Measurements from ENCODE around the gene ERCC5.

ERCC5 gene

DNA sequence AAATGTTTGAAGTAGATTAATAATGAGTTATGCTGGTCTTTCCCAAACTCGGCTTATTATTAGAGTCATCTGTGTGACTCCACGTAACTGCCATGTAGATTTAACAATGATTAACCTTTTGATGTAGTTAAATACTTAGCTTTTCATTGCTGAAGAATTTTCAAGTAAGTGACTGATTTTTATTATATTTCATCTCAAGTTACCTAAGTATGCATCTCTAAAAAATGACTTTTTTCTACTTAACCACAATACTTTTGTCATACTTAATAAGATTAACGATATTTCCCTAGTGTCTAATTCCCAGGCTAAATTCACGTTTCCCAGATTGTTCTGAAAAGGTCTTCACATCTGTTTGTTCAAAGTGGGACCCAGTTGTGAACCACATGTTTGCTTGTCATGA is 29.1 kb upstream of the ERCC5 start:
- Histone ChIP-seq H3K4me3 (ENCODE audit: low read length) (no peak overlapping the region), H3K4me1 (ENCODE audit: control insufficient read depth, low read depth, low read length) (peaks cover 3% of the 10 kb centered on the region), H3K9me3 (ENCODE audit: control insufficient read depth, low read depth, low read length) (no peaks in the 10 kb centered on the region), H3K27me3 (ENCODE audit: control insufficient read depth, insufficient read depth, low read length) (no peaks in the 10 kb centered on the region), H3K27ac (ENCODE audit: low read length) (no peak overlapping the region), H3K36me3 (ENCODE audit: control insufficient read depth, low read depth, low read length) (no peaks in the 10 kb centered on the region), H3K9ac (ENCODE audit: low read length) (no peak overlapping the region)

GRCh38 chr13:102817241-102817640 is 28.6 kb upstream of the ERCC5 start:
- no peaks in the 10 kb centered on the region for H3K27me3 ChIP-seq (ENCODE audit: control insufficient read depth, insufficient read depth, low read length)
- no peak overlapping the region for H3K4me3 ChIP-seq (ENCODE audit: low read length)
- no peak overlapping the region for H3K27ac ChIP-seq (ENCODE audit: low read length)

GRCh38 chr13:102817907-102818306 is 27.9 kb upstream of the ERCC5 start:
- Histone ChIP-seq H3K9ac (ENCODE audit: low read length) (no peak overlapping the region), H3K4me1 (ENCODE audit: control insufficient read depth, low read depth, low read length) (no peaks in the 10 kb centered on the region), H3K27ac (ENCODE audit: low read length) (no peak overlapping the region), H3K4me3 (ENCODE audit: low read length) (no peak overlapping the region), H3K27me3 (ENCODE audit: control insufficient read depth, insufficient read depth, low read length) (no peaks in the 10 kb centered on the region), H3K36me3 (ENCODE audit: control insufficient read depth, low read depth, low read length) (no peaks in the 10 kb centered on the region), H3K9me3 (ENCODE audit: control insufficient read depth, low read depth, low read length) (no peaks in the 10 kb centered on the region)

More at GRCh38 chr13:102817241-102817640, 28.6 kb upstream of the ERCC5 start:
- H3K4me1 ChIP-seq (ENCODE audit: control insufficient read depth, low read depth, low read length), result peaks cover 3% of the 10 kb centered on the region
- no peak overlapping the region for H3K9ac ChIP-seq (ENCODE audit: low read length)
- no peaks in the 10 kb centered on the region for H3K9me3 ChIP-seq (ENCODE audit: control insufficient read depth, low read depth, low read length)
- H3K36me3 ChIP-seq (ENCODE audit: control insufficient read depth, low read depth, low read length), result no peaks in the 10 kb centered on the region

GRCh38 chr13:102825400-102825799 is 20.4 kb upstream of the ERCC5 start:
- H3K36me3 ChIP-seq (ENCODE audit: control insufficient read depth, low read depth, low read length), result no peaks in the 10 kb centered on the region
- no peak overlapping the region for H3K9ac ChIP-seq (ENCODE audit: low read length)
- H3K27ac ChIP-seq (ENCODE audit: low read length), result no peak overlapping the region
- no peak overlapping the region for H3K4me3 ChIP-seq (ENCODE audit: low read length)
- H3K4me1 ChIP-seq (ENCODE audit: control insufficient read depth, low read depth, low read length), result peaks cover 6% of the 10 kb centered on the region
- H3K9me3 ChIP-seq (ENCODE audit: control insufficient read depth, low read depth, low read length), result no peaks in the 10 kb centered on the region
- H3K27me3 ChIP-seq (ENCODE audit: control insufficient read depth, insufficient read depth, low read length), result no peaks in the 10 kb centered on the region

DNA sequence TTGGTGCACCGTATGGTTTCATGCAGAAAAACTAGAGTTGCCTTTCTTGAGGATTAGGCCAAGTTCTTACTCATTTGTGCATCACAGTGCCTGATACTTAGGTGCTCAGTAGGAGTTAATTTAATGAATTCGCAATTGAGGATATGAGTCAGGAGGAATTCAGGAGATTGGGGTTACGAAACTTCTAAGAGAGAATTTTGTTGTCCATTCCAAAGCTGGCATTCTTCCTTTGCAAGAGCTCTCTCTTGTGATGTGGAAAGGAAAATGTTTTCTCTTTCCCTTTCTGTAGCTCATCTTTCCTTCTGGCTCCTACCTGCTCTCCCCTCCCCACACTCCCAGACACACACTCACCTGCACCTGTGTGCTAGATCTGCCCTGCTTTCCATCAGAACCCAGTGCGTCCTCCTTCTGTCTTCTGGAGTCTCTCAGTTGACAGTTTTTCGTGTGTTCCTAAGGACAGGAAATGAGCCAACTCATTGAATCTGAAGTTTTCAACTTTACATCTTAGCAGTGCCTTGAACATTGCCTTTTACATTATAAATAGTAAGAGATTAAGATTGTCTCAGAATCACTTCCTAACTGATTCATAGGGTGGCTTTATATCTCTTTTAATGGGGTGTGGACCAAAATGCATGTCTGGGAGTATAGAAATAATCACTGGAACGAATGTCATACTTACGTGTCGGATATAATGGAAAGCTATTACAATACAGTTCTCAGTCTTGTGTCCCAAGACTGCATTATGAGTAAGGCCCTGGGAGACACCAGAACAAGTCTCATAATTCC is 19.7 kb upstream of the ERCC5 start:
- no peak overlapping the region for H3K9ac ChIP-seq (ENCODE audit: low read length)
- H3K36me3 ChIP-seq (ENCODE audit: control insufficient read depth, low read depth, low read length), result no peaks in the 10 kb centered on the region
- peaks cover 6% of the 10 kb centered on the region for H3K4me1 ChIP-seq (ENCODE audit: control insufficient read depth, low read depth, low read length)
- no peaks in the 10 kb centered on the region for H3K9me3 ChIP-seq (ENCODE audit: control insufficient read depth, low read depth, low read length)
- no peak overlapping the region for H3K27ac ChIP-seq (ENCODE audit: low read length)
- H3K27me3 ChIP-seq (ENCODE audit: control insufficient read depth, insufficient read depth, low read length), result no peaks in the 10 kb centered on the region
- H3K4me3 ChIP-seq (ENCODE audit: low read length), result no peak overlapping the region

DNA sequence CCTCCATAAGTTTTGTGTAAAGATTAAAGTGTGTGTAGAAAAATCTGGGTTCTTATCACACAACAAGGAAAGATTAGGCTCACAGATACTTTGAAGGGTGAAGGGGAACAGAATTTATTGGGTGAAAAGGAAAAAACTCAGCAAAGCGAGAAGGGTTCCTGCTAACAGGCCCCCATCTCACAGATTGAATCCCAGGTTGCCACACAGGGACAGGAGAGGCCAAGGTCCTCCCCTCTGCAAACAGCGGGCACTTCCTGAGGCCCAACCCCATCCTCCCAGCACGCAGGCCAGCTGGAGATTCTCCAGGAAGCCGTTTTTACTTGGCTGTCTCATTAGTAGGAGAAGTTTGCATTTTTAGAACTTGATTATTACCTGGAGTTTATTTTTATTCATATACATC is 15.2 kb upstream of the ERCC5 start:
- Histone ChIP-seq H3K9me3 (ENCODE audit: control insufficient read depth, low read depth, low read length) (no peaks in the 10 kb centered on the region), H3K4me3 (ENCODE audit: low read length) (no peak overlapping the region), H3K9ac (ENCODE audit: low read length) (no peak overlapping the region), H3K4me1 (ENCODE audit: control insufficient read depth, low read depth, low read length) (peaks cover 1% of the 10 kb centered on the region), H3K27ac (ENCODE audit: low read length) (no peak overlapping the region), H3K36me3 (ENCODE audit: control insufficient read depth, low read depth, low read length) (no peaks in the 10 kb centered on the region), H3K27me3 (ENCODE audit: control insufficient read depth, insufficient read depth, low read length) (no peaks in the 10 kb centered on the region)

- H3K9ac ChIP-seq (ENCODE audit: low read length), result no peak overlapping the region
- H3K4me3 ChIP-seq (ENCODE audit: low read length), result no peak overlapping the region
- H3K4me1 ChIP-seq (ENCODE audit: control insufficient read depth, low read depth, low read length), result no peaks in the 10 kb centered on the region
- H3K27me3 ChIP-seq (ENCODE audit: control insufficient read depth, insufficient read depth, low read length), result no peaks in the 10 kb centered on the region
- H3K27ac ChIP-seq (ENCODE audit: low read length), result no peak overlapping the region
- no peaks in the 10 kb centered on the region for H3K36me3 ChIP-seq (ENCODE audit: control insufficient read depth, low read depth, low read length)
- no peaks in the 10 kb centered on the region for H3K9me3 ChIP-seq (ENCODE audit: control insufficient read depth, low read depth, low read length)
These were observed 9.4 kb upstream of the ERCC5 start for GRCh38 chr13:102836471-102836870.

DNA sequence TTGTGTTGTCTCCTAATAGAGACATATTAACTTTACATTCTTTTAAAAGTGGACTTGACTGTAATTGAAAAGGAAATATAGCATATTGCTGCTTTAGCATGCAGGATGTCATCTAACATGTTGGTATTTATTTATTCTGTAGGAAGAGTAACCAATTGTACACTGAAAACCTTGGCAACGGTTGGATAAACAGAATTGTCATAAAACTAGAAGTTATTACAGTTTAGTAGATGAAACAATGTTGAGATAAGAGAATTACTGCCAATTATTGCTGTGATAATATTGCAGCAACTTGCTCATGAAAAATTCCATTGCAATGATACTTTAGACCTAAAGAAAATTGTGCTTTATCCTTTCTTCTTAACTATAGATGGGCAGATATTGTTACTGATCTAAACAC is 7.6 kb upstream of the ERCC5 start:
- Histone ChIP-seq H3K27me3 (ENCODE audit: control insufficient read depth, insufficient read depth, low read length) (no peaks in the 10 kb centered on the region), H3K9me3 (ENCODE audit: control insufficient read depth, low read depth, low read length) (no peaks in the 10 kb centered on the region), H3K9ac (ENCODE audit: low read length) (no peak overlapping the region), H3K36me3 (ENCODE audit: control insufficient read depth, low read depth, low read length) (no peaks in the 10 kb centered on the region), H3K4me3 (ENCODE audit: low read length) (no peak overlapping the region), H3K27ac (ENCODE audit: low read length) (no peak overlapping the region), H3K4me1 (ENCODE audit: control insufficient read depth, low read depth, low read length) (no peaks in the 10 kb centered on the region)

DNA sequence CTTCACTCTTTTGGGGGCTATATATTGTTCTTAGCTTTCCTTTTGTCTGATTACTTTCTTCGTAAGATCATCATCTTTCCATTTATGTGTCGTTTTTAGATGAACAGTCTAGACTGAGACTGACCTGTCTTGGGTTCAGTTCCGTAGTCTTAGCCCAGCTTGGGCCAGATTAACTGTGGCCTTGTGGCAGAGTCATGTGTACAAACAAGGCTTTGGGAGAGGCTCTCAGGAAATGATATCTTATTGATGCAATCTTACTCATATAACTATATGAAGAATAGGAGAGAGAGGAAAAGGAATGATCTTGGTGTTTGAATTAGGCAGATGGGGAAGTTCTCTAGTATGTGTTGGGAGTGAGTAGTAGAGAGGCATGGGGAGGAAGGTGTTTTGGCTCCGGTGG is 6.8 kb upstream of the ERCC5 start:
- H3K27me3 ChIP-seq (ENCODE audit: control insufficient read depth, insufficient read depth, low read length), result no peaks in the 10 kb centered on the region
- no peaks in the 10 kb centered on the region for H3K4me1 ChIP-seq (ENCODE audit: control insufficient read depth, low read depth, low read length)
- no peaks in the 10 kb centered on the region for H3K9me3 ChIP-seq (ENCODE audit: control insufficient read depth, low read depth, low read length)
- H3K9ac ChIP-seq (ENCODE audit: low read length), result no peak overlapping the region
- H3K4me3 ChIP-seq (ENCODE audit: low read length), result no peak overlapping the region
- no peaks in the 10 kb centered on the region for H3K36me3 ChIP-seq (ENCODE audit: control insufficient read depth, low read depth, low read length)
- H3K27ac ChIP-seq (ENCODE audit: low read length), result no peak overlapping the region

GRCh38 chr13:102839462-102839861 is 6.4 kb upstream of the ERCC5 start:
- Histone ChIP-seq H3K4me1 (ENCODE audit: control insufficient read depth, low read depth, low read length) (no peaks in the 10 kb centered on the region), H3K27me3 (ENCODE audit: control insufficient read depth, insufficient read depth, low read length) (no peaks in the 10 kb centered on the region), H3K4me3 (ENCODE audit: low read length) (no peak overlapping the region), H3K9ac (ENCODE audit: low read length) (no peak overlapping the region), H3K27ac (ENCODE audit: low read length) (no peak overlapping the region), H3K36me3 (ENCODE audit: control insufficient read depth, low read depth, low read length) (no peaks in the 10 kb centered on the region), H3K9me3 (ENCODE audit: control insufficient read depth, low read depth, low read length) (no peaks in the 10 kb centered on the region)

DNA sequence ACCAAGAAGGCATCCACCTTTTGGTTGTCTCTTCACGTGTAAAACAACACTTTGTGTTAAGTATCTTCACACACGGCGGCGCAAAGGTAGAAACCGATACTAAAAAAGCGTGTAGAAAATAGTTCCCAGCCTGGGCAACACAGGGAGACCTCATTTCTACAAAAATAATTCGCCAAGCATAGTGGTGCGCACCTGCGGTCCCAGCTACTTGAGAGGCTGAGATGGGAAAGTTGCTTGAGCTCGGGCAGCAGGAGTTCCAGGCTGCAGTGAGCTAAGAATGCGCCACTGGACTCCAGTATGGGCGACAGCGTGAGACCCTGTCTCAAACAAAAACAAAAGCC is 573 bp upstream of the ERCC5 start:
- H3K27me3 ChIP-seq (ENCODE audit: control insufficient read depth, insufficient read depth, low read length), result no peaks in the 10 kb centered on the region
- peak overlapping the region; percentile 67 for H3K9ac ChIP-seq (ENCODE audit: low read length)
- H3K9me3 ChIP-seq (ENCODE audit: control insufficient read depth, low read depth, low read length), result no peaks in the 10 kb centered on the region
- H3K36me3 ChIP-seq (ENCODE audit: control insufficient read depth, low read depth, low read length), result no peaks in the 10 kb centered on the region
- peak overlapping the region; percentile 83 for H3K4me3 ChIP-seq (ENCODE audit: low read length)
- H3K27ac ChIP-seq (ENCODE audit: low read length), result peak overlapping the region; percentile 47
- peaks cover 6% of the 10 kb centered on the region for H3K4me1 ChIP-seq (ENCODE audit: control insufficient read depth, low read depth, low read length)

- Histone ChIP-seq H3K9me3 (ENCODE audit: control insufficient read depth, low read depth, low read length) (no peaks in the 10 kb centered on the region), H3K27me3 (ENCODE audit: control insufficient read depth, insufficient read depth, low read length) (no peaks in the 10 kb centered on the region), H3K36me3 (ENCODE audit: control insufficient read depth, low read depth, low read length) (no peaks in the 10 kb centered on the region), H3K4me1 (ENCODE audit: control insufficient read depth, low read depth, low read length) (peaks cover 6% of the 10 kb centered on the region), H3K4me3 (ENCODE audit: low read length) (peak overlapping the region; percentile 83), H3K9ac (ENCODE audit: low read length) (peak overlapping the region; percentile 67), H3K27ac (ENCODE audit: low read length) (peak overlapping the region; percentile 50)
These were observed 606 bp downstream of the ERCC5 start for GRCh38 chr13:102846261-102847015.

Data from iPS-18a (cell line).